HG02610 (cell line): ENCODE data around the gene ADIG.

Experiments
- ATAC-seq: cut with Tn5 transposase; IDR thresholded peaks from one replicate; pipeline ENCODE4 v1.9.1; 2021; ENCODE audit warnings: mild to moderate bottlenecking, moderate library complexity; ENCODE audit not compliant: unreplicated experiment

Gene ADIG

GRCh38 chr20:38628580-38629470, 47.8 kb downstream of the ADIG start:
- ATAC-seq = no peak

- no peak for ATAC-seq
Measured at GRCh38 chr20:38629979-38630378, 49.0 kb downstream of the ADIG start.

- no peak for ATAC-seq
Measured at GRCh38 chr20:38630727-38631126, 49.7 kb downstream of the ADIG start.

GRCh38 chr20:38631155-38632022, 50.4 kb downstream of the ADIG start:
- no peak for ATAC-seq

GRCh38 chr20:38633577-38634093, 52.6 kb downstream of the ADIG start:
- ATAC-seq = peak; percentile 57

GRCh38 chr20:38635721-38636288, 54.8 kb downstream of the ADIG start:
- no peak for ATAC-seq
